Lung (tissue), 12 donors: ENCODE measurements around the gene KIAA1958. TPM values are rescaled to one million over a fixed set of nuclear protein-coding genes. Genes with fewer than 3 reads are reported as not detected.

Experiments used
- ATAC-seq: fragments of 200-7000 bp; cut with Tn5 transposase; one replicate; pipeline ENCODE4 v1.9.1; 2020; ENCODE audit warnings: moderate number of reproducible peaks; ENCODE audit not compliant: insufficient read depth, low FRiP score
- DNase-seq, 3 donors: peaks; one replicate each; pipeline ENCODE4 v3.0.0-alpha.2; 2013 to 2017
- H3K27ac ChIP-seq, 2 donors: one replicate each; pipeline ENCODE4 v1.5.1; 2013; ENCODE audit warnings: mild to moderate bottlenecking in 2 of 2, moderate library complexity in 2 of 2, control low read depth in 1 of 2, inconsistent platforms in 1 of 2, low read depth in 1 of 2, low read length in 1 of 2
- H3K27me3 ChIP-seq, 3 donors: one replicate each; pipeline ENCODE4 v1.5.1; 2013; ENCODE audit warnings: low read length in 2 of 3; ENCODE audit not compliant: control insufficient read depth in 3 of 3, insufficient read depth in 3 of 3
- H3K36me3 ChIP-seq, 4 donors: one replicate each; pipeline ENCODE4 v1.5.1; 2013; ENCODE audit warnings: low read length in 4 of 4, mild to moderate bottlenecking in 1 of 4, moderate library complexity in 1 of 4; ENCODE audit not compliant: control insufficient read depth in 4 of 4, insufficient read depth in 4 of 4
- H3K4me1 ChIP-seq, 5 donors: one replicate each; pipeline ENCODE4 v1.5.1; 2013; ENCODE audit warnings: low read length in 5 of 5, mild to moderate bottlenecking in 2 of 5, moderate library complexity in 1 of 5; ENCODE audit not compliant: control insufficient read depth in 5 of 5, insufficient read depth in 5 of 5
- H3K4me3 ChIP-seq: one replicate; pipeline ENCODE4 v1.5.1; 2013; ENCODE audit warnings: mild to moderate bottlenecking, control low read depth, moderate library complexity
- H3K9ac ChIP-seq, 2 donors: one replicate each; pipeline ENCODE4 v1.5.1; 2013; ENCODE audit warnings: low read length in 2 of 2, control low read depth in 1 of 2; ENCODE audit not compliant: insufficient read depth in 1 of 2
- H3K9me3 ChIP-seq, 4 donors: one replicate each; pipeline ENCODE4 v1.5.1; 2013; ENCODE audit warnings: low read length in 3 of 4, mild to moderate bottlenecking in 1 of 4, moderate library complexity in 1 of 4; ENCODE audit not compliant: control insufficient read depth in 4 of 4, insufficient read depth in 3 of 4
- WGBS, 2 donors: extraction: QIAGEN DNeasy Blood & Tissue Kit; methylation state at CpG; one replicate each; pipeline ENCODE4 v1.1.7; 2013; 5-methylcytosine and 5-hydroxymethylcytosine counted together
- polyA plus RNA-seq, 2 donors: library from polyadenylated mRNA; stranded (reverse); fragments of 200-250 nt; gene quantifications; one replicate each; pipeline ENCODE4 v1.2.1, GENCODE V29; 2013
- total RNA-seq, 2 donors: library from RNA; depleted of rRNA in 1 of 2; stranded (reverse); fragments of >200 nt in 1 of 2; gene quantifications; one replicate each; pipeline ENCODE4 v1.2.1, GENCODE V29; 2014 to 2021
- TF ChIP-seq, protein P1 (sequence below): IDR thresholded peaks from 2 replicates; pipeline ENCODE4 v1.5.1; 2012; ENCODE audit warnings: mild to moderate bottlenecking; ENCODE audit errors: control extremely low read depth, extremely low read depth
- donor health status: control.
- donor health status: control.
- donor health status: Bipolar disorder and iron deficiency.
- donor health status: healthy.
- donor health status: DM: yes; HTN: yes; CAD: no.

The KIAA1958 gene
- total and polyA plus RNA-seq, 4 donors = 2.0 to 24.0 (median 6.8) TPM

DNA sequence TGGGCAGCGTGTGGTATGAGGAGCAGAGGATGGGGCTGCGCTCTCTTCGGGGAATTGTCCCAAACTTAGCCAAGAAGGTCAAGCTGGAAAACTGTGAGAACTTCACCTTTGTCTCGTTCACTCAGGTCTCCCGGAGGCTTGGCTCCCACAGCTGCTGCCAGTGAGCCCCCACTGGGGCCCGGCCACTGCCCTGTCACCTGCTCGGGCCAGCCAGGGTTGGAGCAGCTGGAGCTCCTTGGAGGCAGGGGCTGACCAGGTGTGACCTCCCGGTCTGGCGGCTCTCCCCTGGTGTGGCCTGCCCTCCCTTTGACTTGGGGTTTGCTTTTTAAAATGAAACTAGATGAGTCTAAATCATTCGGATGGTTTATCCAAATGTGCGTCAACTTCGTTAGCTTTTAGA is 173.3 kb downstream of the KIAA1958 start:
- no peak for ATAC-seq
- peaks cover 0 to 9% (median 0%) of the 10 kb centered on the region in 4 donors for H3K36me3 ChIP-seq
- WGBS, 2 donors = 97 to 98% methylated on average over 12 of the region's 12 CpGs

DNA sequence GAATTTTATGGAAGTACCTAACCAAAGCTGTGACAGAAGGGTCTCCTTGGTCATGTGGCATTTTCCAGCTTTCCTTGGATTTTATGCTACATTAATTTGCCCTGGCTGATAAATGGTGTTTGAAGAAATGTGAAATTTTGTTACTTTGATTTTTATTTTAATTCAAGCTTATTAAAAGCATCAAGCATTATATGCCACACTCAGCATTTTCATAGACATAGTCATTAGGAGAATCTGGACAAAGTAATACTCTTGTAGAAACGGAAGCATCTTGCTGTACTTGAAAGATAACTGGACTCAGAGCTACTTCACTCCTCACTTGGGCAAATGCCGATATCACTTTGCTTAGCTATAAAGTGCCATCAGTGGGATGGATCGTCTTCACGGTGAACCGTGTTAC is 177.1 kb downstream of the KIAA1958 start:
- DNase-seq = no peak
- ATAC-seq = no peak
- H3K36me3 ChIP-seq = peaks cover 0 to 9% (median 0%) of the 10 kb centered on the region in 4 donors
- no peak overlapping the region for H3K27ac ChIP-seq
- WGBS, 2 donors = 96% methylated on average over 5 of the region's 5 CpGs
- no peak overlapping the region for H3K4me3 ChIP-seq
- H3K4me1 ChIP-seq = no peaks in the 10 kb centered on the region
- no peak overlapping the region for H3K9ac ChIP-seq
- H3K27me3 ChIP-seq = no peaks in the 10 kb centered on the region
- H3K9me3 ChIP-seq = no peaks in the 10 kb centered on the region
- TF ChIP-seq, protein P1, sequence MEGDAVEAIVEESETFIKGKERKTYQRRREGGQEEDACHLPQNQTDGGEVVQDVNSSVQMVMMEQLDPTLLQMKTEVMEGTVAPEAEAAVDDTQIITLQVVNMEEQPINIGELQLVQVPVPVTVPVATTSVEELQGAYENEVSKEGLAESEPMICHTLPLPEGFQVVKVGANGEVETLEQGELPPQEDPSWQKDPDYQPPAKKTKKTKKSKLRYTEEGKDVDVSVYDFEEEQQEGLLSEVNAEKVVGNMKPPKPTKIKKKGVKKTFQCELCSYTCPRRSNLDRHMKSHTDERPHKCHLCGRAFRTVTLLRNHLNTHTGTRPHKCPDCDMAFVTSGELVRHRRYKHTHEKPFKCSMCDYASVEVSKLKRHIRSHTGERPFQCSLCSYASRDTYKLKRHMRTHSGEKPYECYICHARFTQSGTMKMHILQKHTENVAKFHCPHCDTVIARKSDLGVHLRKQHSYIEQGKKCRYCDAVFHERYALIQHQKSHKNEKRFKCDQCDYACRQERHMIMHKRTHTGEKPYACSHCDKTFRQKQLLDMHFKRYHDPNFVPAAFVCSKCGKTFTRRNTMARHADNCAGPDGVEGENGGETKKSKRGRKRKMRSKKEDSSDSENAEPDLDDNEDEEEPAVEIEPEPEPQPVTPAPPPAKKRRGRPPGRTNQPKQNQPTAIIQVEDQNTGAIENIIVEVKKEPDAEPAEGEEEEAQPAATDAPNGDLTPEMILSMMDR = no peak

More for the DNA sequence above, 173.3 kb downstream of the KIAA1958 start:
- no peak overlapping the region for H3K9ac ChIP-seq
- no peak overlapping the region for H3K4me3 ChIP-seq
- TF ChIP-seq, protein P1 = no peak
- no peaks in the 10 kb centered on the region for H3K4me1 ChIP-seq
- no peaks in the 10 kb centered on the region for H3K27me3 ChIP-seq
- no peak overlapping the region for H3K27ac ChIP-seq
- DNase-seq = no peak
- no peaks in the 10 kb centered on the region for H3K9me3 ChIP-seq

DNA sequence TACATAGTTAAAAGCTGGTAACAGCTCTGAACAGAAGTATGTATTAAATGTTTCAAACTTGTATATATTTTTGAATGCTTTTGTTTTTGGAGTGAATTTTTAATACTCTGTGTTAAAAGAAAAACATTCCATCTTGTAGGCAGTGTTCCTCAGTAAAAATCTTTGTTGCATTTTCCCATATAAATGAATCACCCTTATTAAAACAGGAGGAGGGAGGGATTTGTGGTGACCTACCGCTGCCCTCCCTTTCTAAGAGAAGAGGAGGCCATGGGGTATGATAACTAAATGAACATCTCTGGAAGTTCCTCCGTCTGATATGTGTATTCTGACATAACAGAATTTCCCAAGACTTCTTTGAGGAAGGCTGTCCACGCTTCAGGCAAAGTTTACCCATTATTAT is 177.9 kb downstream of the KIAA1958 start:
- WGBS, 2 donors = 87% methylated on average over 3 of the region's 3 CpGs
- TF ChIP-seq, protein P1 = no peak

DNA sequence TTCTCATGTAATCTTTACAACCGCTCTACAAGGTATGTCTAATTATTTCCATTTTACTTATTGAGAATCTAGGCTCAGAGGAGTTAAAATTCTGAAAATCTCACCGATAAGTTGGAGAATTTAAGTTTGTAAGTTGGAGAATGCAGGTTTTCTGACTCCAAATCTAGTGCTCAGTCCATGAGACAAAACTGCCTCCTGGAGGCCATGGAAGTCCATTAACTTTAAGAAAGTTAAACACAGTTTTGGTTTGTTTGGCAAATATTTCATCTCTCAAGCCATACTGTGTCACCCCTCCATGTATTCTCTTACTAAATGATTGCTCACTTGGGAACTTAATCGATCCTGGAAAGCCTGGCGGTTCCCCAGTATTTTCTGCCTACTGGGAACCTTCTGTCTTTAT is 178.7 kb downstream of the KIAA1958 start:
- WGBS, 2 donors = 85 to 90% methylated on average over 4 of the region's 4 CpGs
- TF ChIP-seq, protein P1 = no peak
- DNase-seq = peak in 2 of 3 donors; percentile 15 to 23
- Histone ChIP-seq H3K4me3 (no peak overlapping the region), H3K36me3 (no peaks in the 10 kb centered on the region), H3K9me3 (no peaks in the 10 kb centered on the region), H3K27me3 (no peaks in the 10 kb centered on the region), H3K4me1 (no peaks in the 10 kb centered on the region), H3K27ac (no peak overlapping the region), H3K9ac (no peak overlapping the region)
- no peak for ATAC-seq

More for the DNA sequence above, 177.9 kb downstream of the KIAA1958 start:
- Histone ChIP-seq H3K36me3 (peaks cover 0 to 4% (median 0%) of the 10 kb centered on the region in 4 donors), H3K4me3 (no peak overlapping the region), H3K9ac (no peak overlapping the region), H3K27me3 (no peaks in the 10 kb centered on the region), H3K27ac (no peak overlapping the region), H3K9me3 (no peaks in the 10 kb centered on the region), H3K4me1 (no peaks in the 10 kb centered on the region)
- ATAC-seq = no peak
- no peak for DNase-seq
